NT2/D1 (cell line): ENCODE results near the gene SSBP2.

Experiments
- SUZ12 ChIP-seq: IDR thresholded peaks from 2 replicates; pipeline ENCODE4 v1.6.1; 2011; ENCODE audit not compliant: insufficient read length, insufficient read depth; ENCODE audit errors: extremely low read depth
- YY1 ChIP-seq: IDR thresholded peaks from 2 replicates; pipeline ENCODE4 v1.6.1; 2011; ENCODE audit not compliant: insufficient read length, insufficient read depth
- ZNF274 ChIP-seq: IDR thresholded peaks from 2 replicates; pipeline ENCODE4 v1.6.1; 2011; ENCODE audit warnings: mild to moderate bottlenecking, low read depth, low read length

DNA sequence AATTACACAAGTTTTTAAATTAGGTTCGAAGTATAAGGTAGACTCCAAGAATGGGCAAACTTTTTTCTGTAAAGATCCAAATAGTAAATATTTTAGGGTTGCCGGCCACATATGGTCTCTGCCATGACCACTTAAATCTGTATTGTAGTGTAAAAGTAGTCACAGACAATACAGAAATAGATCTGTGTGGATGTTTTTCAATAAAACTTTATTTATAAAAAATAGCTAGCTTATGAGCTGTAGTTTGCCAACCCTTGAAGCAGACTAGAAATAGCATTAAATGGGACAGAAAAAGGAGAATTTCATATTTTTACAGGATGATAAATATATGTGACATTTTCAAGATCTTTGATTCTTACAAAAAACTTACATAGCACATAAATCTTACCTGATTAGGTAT, 262.0 kb downstream of the SSBP2 start:
- TF ChIP-seq ZNF274: no peak
- TF ChIP-seq SUZ12: no peak
- TF ChIP-seq YY1: no peak
